ELR (cell line): ENCODE data around the gene DENND1A.

Source experiments
- DNase-seq: peaks from one replicate; pipeline ENCODE4 v3.0.0-alpha.2; 2015; ENCODE audit warnings: low read depth

DENND1A gene

DNA sequence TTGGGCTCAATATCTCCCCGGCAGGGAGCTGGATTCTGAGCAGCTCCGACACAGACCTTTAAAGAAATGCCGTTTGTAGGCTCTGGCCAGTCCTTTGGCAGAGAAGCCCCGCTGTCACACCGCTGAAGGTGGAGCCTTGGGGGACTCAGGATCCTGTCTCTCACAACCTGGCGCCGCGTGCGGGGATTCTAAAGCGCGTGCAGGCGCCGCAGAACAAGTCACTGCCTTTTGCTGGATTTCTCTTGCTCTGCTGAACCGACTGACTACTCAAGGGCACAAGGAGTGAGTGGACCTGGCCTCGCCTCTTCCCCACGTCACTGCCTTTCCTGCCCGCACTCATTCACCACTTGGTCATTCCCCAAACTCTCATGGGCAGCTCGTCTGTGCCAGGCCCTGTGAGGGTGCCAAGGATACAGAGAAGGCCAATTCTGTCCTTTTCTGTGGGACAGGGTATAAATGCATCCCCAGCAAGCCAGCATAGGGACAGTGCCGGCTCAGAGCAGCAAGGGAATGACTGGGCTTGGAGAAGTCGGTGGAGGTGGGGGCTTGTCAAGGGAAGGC is 504.6 kb downstream of the DENND1A start:
- DNase-seq = no peak

DNA sequence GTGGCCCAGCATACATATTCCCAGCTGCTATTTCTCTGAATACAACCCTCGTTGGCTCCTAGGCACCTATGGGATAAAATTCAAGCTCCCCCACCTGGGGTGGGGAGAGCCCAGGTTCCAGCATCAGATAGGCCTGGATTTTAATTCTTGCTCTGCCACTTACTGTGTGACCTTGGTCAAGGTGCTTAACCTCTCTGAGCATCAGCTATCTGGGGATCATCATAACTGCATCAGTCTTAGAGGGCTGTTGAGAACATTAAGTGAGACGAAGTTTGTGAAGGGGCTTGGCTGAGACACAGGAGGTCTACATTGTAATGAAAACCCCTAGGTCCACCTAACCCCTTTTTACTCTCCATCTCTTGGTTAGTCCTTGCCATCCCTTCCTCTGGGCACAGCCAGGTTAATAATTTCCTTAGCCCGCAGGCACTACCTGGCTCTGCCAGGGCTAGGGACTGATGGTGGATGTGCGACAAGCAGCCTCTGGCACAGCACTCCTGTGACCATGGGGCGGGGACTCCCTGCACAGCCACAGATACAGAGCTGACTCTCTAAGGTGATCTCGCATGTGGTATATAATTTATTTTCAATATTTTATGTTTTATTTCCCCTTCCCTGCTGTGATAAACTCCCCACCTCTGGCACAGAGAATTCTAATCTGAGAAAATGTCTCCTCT is 505.2 kb downstream of the DENND1A start:
- DNase-seq = no peak

DNA sequence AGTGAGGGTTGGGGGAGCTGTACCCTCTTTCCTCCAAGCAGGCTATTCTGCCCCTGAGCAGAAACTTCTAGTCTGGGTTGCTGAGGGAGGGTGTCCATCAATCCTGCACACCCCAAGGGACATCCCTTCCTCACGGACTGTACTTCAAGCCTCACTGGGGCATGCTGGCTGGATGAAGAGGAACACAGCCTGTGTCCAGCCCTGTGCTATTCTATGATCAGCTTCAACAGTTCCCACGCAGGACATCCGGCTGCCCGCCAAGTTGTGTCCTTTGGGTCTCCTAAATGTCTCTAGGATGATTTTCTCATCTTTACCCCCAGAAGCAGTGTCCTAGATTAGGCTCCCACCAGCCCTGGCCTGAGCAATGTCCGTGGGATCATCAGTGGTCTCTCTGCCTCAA is 505.8 kb downstream of the DENND1A start:
- DNase-seq = no peak

DNA sequence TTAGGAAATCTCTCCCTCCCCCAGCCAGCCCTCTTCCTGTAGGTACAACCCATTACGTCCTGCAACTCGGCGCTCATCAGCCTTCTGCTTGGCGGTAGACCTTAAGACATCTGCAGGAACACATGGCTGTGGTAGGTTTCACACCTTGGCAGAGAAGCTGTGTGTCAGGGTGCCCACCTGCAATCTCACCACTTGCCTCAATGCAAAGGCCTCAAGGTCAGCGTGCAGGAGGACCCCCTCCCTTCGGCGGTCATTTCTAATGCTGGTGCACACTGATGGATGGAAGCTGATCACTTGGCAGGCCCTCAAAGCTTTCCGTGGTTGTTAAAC is 506.6 kb downstream of the DENND1A start:
- no peak for DNase-seq

DNA sequence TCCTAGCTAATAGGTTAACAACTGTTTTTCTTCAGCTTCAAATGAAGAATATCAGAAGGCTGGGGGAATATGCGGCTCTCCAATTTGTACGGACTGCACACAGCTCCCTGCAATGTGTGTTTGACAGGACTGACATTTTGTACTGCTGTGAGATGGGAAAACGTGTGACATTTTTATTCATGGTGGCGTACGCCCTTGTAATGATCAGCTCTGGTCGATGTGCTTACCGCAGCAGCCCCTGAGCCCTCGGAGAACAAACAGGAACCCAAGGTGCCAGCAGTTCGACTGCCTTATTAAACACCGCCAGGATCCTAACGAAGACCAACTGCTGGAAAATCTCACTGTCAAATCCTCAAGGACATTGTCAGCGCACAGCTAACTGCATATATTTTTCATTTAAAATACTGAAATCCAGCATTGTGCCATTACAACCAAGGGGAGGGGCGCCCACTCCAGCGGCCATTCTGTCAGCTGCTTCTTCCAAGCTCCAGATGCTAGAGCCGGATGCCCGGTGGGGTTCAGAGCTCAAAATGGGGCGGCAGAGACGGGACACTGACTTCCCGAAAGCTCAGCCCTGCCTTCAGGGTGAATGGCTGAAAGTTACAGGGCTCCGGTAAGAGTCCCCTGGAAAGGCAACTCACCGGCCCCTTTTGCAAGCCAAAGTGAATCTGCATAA is 507.2 kb downstream of the DENND1A start:
- no peak for DNase-seq

DNA sequence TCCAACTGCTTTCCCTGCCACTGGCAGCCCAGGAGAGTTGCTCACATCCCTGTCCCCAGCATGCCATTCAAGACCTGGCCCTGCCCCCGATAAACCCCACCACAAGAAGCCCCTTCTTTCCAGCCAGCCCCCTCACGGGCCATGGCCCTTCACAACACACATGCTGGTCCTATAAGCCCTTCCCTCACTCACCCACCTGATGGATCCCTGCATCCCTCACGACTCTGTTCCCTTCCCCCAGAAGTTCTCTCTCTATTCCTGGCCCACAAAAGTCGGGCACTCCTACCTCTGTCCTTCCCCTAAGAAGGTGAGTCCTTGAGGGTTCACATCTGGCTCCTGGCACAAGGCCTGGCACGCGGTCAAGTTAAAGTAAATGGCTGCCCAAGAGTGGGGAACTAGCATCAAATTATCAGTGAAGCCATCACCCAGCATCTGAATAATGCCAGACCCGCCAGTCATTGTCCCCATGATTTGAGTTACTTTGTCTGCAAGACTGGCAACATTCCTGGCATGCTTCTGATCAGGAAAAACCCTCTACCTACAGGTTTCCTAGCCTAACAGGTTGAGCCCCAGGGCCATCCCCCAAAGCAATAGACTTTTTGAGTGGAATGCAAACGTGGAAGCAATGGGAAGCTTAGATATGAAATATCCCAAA is 508.0 kb downstream of the DENND1A start:
- no peak for DNase-seq

DNA sequence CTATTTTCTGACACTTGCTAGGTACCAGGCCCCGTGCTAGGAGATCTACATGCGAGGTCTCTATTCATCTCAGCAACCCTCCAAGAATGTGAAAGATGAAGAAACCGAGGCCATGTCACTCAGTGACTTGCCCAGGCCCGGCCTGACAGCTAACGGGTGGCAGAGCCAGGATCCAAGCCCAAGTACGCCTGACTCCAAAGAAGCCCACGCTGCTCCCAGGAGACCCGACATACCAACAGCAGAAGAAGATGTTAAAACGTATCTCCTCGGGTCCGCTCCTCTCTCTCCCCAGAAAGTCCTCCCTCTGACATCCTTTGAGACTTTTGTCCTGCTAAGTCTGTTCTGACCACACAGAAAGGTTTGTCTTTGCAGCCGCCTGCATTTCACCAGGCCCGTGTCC is 508.7 kb downstream of the DENND1A start:
- no peak for DNase-seq

DNA sequence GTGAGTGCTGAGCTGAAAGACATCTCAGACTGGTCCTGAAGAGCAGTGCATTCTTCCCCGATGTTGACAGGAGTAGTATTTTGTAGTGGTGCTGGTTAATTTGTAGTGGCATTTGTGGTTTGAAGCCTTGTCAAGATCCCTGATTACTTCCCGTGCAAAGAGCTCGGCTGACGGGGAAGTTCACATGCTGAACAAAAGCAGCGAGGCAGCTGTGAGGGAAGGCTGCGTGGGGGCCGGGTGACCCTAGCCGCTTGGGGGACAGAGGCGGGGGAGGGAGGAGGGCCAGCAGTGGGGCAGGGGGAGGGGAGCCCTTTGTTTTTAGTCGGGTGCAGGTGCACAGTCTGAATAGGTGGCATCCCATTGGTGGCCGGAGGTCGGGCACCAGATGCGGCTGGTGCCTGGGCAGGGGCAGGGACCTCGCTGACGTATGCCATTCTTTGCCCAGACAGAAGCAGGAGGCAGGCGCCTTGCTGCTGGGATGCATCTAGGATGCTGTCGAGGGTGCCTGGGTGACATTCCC is 509.3 kb downstream of the DENND1A start:
- DNase-seq = no peak

DNA sequence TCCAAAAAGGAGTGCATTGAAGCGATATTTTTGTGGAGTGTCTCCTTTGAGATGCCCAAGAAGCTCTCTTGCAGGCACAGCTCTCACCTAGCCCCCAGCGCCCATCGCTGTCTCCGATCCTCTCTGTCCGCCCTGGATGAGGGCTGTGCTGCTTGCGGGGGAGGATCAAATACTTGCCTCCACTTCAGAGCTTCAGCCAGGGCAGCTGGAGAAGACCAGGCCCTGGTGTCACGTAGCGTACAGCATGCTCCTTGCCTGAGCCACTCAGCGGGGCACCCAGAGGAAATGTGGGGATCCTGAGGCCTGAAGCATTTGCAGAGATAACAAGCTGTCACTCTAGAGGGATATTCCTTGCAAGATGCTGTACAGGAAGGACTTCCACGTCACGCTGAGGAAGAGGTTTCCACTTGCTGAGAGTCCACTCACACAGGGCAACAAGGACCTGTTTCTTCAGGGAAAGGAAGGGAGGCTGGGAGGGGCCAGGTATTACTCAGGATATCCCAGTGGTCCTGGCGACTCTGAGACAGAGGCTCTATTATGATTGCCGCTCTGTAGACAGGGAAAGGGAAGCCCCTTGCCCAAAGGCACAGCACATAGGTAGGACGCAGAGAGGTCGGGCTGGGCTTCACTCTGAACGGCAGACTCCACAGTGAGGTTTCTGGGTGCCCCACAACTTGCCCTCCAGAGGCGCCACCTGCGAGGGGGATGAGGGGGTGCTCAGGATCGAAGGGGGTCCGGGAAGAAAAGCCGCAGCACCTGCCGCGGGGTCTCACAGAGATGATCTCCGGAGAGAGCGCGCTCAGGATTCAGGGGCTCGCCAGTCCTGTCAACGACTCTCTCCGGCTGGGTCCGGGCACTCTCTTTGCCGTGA is 510.0 kb downstream of the DENND1A start:
- no peak for DNase-seq

DNA sequence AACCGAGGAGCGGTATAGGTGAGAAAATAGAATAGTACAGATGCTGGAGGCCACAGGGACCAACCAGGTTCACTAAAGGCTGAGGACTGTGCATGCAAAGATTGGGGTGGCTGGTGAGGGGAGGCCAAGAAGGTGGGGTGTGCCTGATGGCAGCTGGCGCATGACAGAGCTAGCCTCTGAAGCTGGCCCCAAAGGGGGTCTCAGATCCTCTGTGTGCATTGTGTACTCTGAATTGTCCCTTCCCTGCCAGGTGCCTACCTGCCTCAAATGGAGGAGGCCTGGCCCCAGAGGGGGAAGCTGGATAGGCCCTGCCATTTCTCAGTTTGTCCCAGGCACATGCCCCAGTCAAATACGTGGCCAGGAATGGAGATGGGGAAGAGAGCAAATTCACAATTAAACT is 510.8 kb downstream of the DENND1A start:
- no peak for DNase-seq

DNA sequence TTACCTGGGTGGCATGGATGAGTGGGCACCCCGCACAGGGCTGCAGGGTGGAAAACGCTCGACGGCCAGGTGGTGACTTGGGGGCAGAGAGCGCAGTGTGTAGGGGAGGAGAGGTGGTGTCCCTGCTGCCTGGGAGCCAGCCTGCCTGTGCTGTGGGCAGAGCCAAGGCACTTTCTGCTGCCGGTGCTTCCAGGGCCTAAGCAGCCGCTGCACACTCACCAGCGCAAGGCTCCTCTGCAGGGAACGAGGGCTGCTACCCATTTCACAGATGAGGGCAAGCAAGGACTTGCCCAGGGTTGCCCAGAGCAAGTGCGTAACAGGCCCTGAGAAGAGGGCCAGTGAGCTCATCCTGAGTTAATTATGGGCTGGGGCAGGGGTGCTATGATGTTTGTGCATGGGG is 511.4 kb downstream of the DENND1A start:
- no peak for DNase-seq

DNA sequence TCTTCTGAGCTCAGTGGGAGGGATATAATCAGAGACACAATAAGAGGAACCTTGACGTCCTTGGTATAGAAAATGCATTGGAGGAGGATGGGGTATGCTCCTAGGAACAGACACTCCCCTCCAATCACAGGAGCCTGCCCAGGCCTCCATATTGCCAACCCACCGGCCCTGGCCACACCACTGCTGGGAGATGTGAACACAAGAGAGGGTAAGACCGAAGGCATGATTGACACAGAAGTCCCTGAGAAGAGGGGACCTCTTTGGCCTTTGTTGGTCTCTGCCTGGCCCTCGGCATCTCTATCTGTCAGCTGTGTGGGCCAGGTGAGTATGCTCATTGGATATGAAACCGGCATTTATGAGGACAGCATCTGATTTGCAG is 511.9 kb downstream of the DENND1A start:
- DNase-seq = no peak

DNA sequence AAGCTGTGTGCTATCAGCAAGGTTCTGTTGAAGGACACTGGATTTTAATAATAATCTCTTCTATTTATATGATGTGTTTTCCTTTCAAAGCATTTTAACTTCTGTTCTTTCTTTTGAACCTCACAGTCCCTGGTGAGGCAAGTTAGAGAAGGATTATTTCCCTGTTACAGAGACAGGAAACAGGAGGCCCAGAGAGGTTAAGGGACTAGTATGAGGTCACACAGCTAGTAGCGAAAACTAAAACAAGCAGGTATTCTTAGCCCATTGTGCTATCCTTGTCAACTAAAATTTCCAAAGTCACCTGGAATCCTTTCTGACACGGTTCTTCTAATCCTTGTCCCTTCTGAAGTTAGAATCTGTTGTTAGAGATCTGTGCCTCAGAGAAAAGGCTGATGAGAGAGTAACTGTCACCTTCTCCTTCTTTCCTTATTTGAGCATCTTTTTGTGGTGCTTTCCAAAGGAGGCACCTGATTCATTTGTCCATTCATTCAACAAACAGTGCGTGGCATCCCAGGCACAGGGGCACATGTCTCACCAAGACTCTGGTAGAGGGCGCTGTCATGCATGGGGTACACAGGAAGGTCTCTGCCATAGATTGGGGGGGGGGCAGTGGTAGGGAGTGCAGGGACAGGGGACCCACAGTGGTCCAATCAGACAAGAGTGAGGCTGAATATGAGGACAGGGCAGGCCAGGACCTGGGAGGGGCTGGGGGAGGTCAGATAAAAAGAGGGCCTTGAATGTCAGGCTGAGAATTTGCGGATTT is 512.5 kb downstream of the DENND1A start:
- no peak for DNase-seq

DNA sequence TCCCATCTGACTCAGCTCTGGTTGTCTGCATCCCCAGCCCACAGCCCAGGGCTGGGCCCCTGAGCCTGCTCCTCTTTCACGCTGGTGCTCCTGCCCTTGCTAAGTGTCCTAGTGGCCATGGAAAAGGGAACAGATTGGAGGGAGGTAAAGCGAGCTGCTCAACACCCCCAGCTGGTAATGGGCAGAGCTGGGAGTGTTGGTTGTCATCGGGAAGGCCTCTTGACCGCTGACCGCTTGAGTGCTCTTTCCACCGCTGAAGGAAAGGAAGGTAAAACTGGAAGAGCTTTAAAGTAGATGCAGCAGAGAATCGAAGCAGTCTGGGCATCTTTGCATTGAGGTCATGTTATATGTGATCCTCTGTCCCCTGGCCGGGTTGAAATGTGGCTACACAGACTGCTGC is 513.8 kb downstream of the DENND1A start:
- DNase-seq = no peak

DNA sequence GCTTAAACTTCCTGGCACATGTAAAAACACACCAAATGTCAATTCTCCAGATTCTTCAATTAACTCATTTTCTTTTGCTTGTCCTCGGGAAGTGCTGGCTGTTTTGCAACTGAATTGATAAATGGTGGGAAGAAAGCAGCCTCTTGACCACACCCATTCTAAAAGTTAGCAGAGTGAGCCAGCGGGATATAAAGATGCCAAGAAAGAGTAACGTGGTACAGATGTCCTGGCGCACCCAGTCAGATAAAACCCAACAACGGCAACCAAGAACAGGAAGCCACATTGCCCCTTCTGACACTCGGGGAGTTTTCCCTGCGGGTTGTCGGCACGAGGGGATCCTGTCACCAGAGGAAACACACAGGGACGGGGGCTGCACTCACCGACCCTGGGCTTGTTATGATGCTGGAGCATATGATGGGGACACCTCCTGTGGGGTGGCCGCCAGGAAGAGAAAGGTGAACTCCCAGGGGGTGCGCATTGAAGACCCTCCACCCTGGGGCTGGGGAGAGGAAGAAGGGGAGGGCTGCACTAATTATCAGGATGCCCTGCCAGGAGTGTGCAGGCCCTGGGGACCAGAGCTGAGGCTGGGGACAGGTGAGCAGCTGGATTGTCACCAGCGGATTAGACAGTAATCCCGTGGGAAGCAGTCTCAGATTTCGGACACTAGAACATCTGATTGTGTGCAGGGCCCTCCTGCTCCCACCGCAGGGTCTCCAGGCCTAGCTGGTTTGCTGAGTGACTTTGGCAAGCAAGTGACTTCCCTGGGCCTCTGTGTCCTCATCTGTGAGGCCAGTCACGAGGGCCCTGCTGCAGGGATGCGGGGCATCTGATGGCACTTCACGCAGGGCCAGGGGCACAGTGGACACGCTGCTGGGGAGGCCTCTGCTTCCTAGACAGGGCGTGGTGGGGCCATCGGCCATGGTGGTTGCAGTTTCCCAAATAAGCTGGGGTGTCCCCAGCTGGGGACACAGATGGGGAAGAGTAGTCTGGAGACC is 514.7 kb downstream of the DENND1A start:
- DNase-seq = no peak

DNA sequence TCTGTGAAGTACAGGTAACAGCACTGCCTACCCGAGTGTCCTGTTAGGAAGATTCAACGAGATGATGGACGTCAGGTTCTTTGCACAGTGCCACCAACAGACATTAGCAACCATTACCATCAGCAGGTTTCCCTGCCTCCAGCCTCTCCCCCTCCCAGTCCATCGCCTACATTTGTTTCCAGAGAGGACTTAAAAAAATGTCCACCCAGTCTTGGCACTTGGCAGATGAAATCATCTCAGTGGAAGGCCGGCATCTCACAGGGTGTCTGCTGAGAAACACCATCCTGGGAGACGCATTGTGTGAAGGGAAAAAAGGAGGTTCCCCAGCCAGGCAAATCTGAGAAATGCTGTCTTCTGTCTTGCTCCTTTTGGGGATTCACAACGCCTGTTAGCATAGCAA is 515.7 kb downstream of the DENND1A start:
- DNase-seq = no peak

DNA sequence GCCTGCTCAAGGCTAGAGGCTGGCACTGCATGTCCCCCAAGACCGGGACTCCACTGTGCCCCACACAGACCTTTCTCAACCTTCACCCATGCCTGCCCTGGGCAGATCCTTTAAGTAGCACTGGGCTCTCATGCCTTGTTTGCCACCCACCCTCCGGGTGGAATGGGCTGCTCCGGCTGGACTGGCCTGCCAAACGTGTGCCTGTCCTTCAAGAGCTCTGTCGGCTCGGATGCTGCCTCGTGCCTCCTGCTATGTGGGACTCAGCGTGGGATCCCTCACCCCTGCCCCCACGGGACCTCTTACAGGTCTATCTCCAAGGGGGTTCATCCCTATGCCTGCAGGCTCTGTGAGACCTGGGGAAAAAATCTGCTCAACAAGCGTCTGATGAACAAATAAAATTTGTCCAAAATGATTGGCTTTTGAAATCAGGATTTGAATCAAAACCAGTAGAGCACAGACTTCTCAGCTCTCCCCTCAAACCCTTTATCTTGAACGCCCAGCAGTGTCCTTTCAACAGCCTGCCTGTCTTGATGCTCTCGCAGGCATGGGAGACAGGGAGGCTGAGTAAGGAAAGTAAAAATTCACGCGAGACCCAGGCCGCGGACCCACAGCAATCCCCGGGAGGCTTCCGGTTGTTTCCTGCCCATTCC is 517.6 kb downstream of the DENND1A start:
- no peak for DNase-seq

DNA sequence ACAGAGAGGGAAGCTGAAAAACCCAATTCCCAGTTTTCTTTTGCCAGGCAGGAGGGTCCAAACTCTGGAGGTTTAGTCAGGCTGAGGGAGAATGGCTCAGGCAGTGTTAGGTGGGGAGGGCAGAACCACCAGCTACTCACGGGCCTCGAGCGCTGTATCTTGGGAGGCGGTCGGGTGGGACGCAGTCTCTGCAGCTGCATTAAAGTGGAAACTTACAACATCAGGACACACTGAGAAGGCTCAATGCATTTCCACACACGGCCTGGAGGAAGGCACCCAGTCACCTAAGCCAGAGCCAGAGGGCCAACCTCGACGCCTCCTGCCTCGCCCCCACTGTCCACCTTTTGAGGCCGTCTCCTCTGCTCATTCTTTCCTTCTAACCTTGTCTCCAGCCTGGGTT is 518.3 kb downstream of the DENND1A start:
- DNase-seq = no peak

DNA sequence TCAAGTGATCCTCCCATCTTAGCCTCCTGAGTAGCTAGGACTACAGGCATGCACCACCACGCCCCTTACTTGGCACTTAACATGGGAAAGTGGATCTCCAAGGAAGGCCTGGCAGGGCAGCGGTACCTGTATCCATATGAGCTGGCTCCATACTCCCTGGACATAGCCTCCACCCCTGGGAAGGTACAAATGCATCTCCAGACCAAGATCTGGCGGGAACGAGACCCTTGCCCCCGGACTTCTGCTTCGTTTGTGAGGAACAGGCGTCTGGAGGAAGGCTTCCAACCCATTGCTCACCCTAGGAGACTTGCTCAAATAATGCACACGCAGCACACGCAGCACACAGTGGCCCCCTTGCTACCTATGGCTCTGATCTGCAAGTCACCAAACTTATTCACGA is 518.7 kb downstream of the DENND1A start:
- no peak for DNase-seq
